GM23338 (cell line): Measurements from ENCODE around the gene RALGPS1. TPM values are rescaled to one million over a fixed set of nuclear protein-coding genes. Genes with fewer than 3 reads are reported as not detected.

Experiments used
- ATAC-seq: fragments of 200-7000 bp; cut with Tn5 transposase; 3 replicates; pipeline ENCODE4 v1.9.1; 2020
- DNase-seq: peaks from one replicate; pipeline ENCODE4 v3.0.0-alpha.2; 2015; ENCODE audit warnings: low spot score
- H2AFZ ChIP-seq: fragments of 200-600 bp; sonication (generic); 2 replicates; pipeline ENCODE4 v1.8.0; 2016; ENCODE audit warnings: antibody characterized with exemption, mild to moderate bottlenecking, moderate library complexity
- H3F3A ChIP-seq: fragments of 200-600 bp; sonication (generic); replicated peaks from 2 replicates; pipeline ENCODE4 v1.8.0; 2017; ENCODE audit warnings: antibody characterized with exemption, mixed run types, low read depth
- H3K27ac ChIP-seq: fragments of 200-600 bp; sonication (generic); 2 replicates; pipeline ENCODE4 v1.6.1; 2016; ENCODE audit warnings: low read depth
- H3K27me3 ChIP-seq: fragments of 200-600 bp; sonication (generic); 2 replicates; pipeline ENCODE4 v1.8.0; 2016; ENCODE audit warnings: mild to moderate bottlenecking, mixed run types, moderate library complexity; ENCODE audit not compliant: insufficient read depth
- H3K36me3 ChIP-seq: fragments of 200-600 bp; sonication (generic); 2 replicates; pipeline ENCODE4 v1.8.0; 2016; ENCODE audit warnings: mild to moderate bottlenecking; ENCODE audit not compliant: insufficient read depth
- H3K4me1 ChIP-seq: fragments of 200-600 bp; sonication (generic); 2 replicates; pipeline ENCODE4 v1.8.0; 2016; ENCODE audit warnings: mild to moderate bottlenecking, moderate library complexity; ENCODE audit not compliant: insufficient read depth
- H3K4me2 ChIP-seq: fragments of 200-600 bp; sonication (generic); 2 replicates; pipeline ENCODE4 v1.7.1; 2017; ENCODE audit warnings: mixed run types
- H3K4me3 ChIP-seq: fragments of 200-600 bp; sonication (generic); 2 replicates; pipeline ENCODE4 v1.6.1; 2016; ENCODE audit warnings: mixed run types
- H3K79me2 ChIP-seq: fragments of 200-600 bp; sonication (generic); replicated peaks from 2 replicates; pipeline ENCODE4 v1.8.0; 2017; ENCODE audit warnings: mild to moderate bottlenecking; ENCODE audit not compliant: insufficient read depth
- H3K9me2 ChIP-seq: fragments of 200-600 bp; sonication (generic); 2 replicates; pipeline ENCODE4 v1.8.0; 2017; ENCODE audit not compliant: insufficient read depth
- H4K20me1 ChIP-seq: fragments of 200-600 bp; sonication (generic); replicated peaks from 2 replicates; pipeline ENCODE4 v1.8.0; 2017; ENCODE audit warnings: mild to moderate bottlenecking; ENCODE audit not compliant: insufficient read depth
- H3K27ac Mint-ChIP-seq: 2 replicates; pipeline ENCODE4 v1.8.0; 2020; ENCODE audit warnings: inconsistent platforms, mild to moderate bottlenecking, moderate library complexity, mixed read lengths
- H3K27me3 Mint-ChIP-seq: 3 replicates; pipeline ENCODE4 v1.8.0; 2022; ENCODE audit warnings: low read depth, mild to moderate bottlenecking, moderate library complexity, mixed read lengths, inconsistent platforms; ENCODE audit not compliant: insufficient read depth, poor library complexity
- H3K36me3 Mint-ChIP-seq: 3 replicates; pipeline ENCODE4 v1.8.0; 2021; ENCODE audit warnings: low read depth, mild to moderate bottlenecking, inconsistent platforms, moderate library complexity, mixed read lengths
- H3K4me1 Mint-ChIP-seq: 3 replicates; pipeline ENCODE4 v1.8.0; 2020; ENCODE audit warnings: mild to moderate bottlenecking, inconsistent platforms, mixed read lengths
- H3K4me3 Mint-ChIP-seq: 3 replicates; pipeline ENCODE4 v1.8.0; 2021; ENCODE audit warnings: moderate library complexity, mild to moderate bottlenecking, inconsistent platforms, mixed read lengths
- H3K9me3 Mint-ChIP-seq: 3 replicates; pipeline ENCODE4 v1.8.0; 2020; ENCODE audit warnings: moderate library complexity, mild to moderate bottlenecking, inconsistent platforms, mixed read lengths
- CREB1 ChIP-seq: fragments of 250-450 bp; sonication (Bioruptor Pico); IDR thresholded peaks from 2 replicates; pipeline ENCODE4 v1.5.0; 2020; ENCODE audit warnings: low read depth, mild to moderate bottlenecking, moderate library complexity
- CTCF ChIP-seq, 2 experiments: fragments of 200-600 bp in 1 of 2; sonication (generic) in 1 of 2; conservative IDR thresholded peaks; 2 replicates each; pipeline versions ENCODE4 v1.5.1 to v1.6.1; 2016 to 2017; ENCODE audit warnings: antibody characterized with exemption in 2 of 2, low read depth in 2 of 2, mild to moderate bottlenecking in 2 of 2, moderate library complexity in 1 of 2
- ETS1 ChIP-seq: IDR thresholded peaks from 2 replicates; pipeline ENCODE4 v1.6.1; 2016; ENCODE audit warnings: antibody characterized with exemption
- EZH2 ChIP-seq: fragments of 200-600 bp; sonication (generic); IDR thresholded peaks from one replicate; pipeline ENCODE4 v1.8.0; 2017; ENCODE audit warnings: antibody characterized with exemption, mild to moderate bottlenecking, low read depth; ENCODE audit not compliant: unreplicated experiment
- EZH2phosphoT487 ChIP-seq: fragments of 200-600 bp; sonication (generic); IDR thresholded peaks from one replicate; pipeline ENCODE4 v1.8.1; 2018; ENCODE audit warnings: antibody characterized with exemption; ENCODE audit not compliant: unreplicated experiment
- JUNB ChIP-seq: IDR thresholded peaks from one replicate; pipeline ENCODE4 v1.6.1; 2016; ENCODE audit warnings: antibody characterized with exemption; ENCODE audit not compliant: unreplicated experiment
- NANOG ChIP-seq: IDR thresholded peaks from 2 replicates; pipeline ENCODE4 v1.6.1; 2016; ENCODE audit warnings: antibody characterized with exemption, borderline replicate concordance
- POLR2AphosphoS5 ChIP-seq: IDR thresholded peaks from 2 replicates; pipeline ENCODE4 v1.6.1; 2016; ENCODE audit warnings: antibody characterized with exemption, low read depth
- REST ChIP-seq: IDR thresholded peaks from one replicate; pipeline ENCODE4 v1.6.1; 2018; ENCODE audit warnings: antibody characterized with exemption; ENCODE audit not compliant: unreplicated experiment
- STAT1 ChIP-seq: IDR thresholded peaks from one replicate; pipeline ENCODE4 v1.6.1; 2016; ENCODE audit warnings: antibody characterized with exemption; ENCODE audit not compliant: unreplicated experiment
- ZNF114 ChIP-seq: fragments of 250-450 bp; sonication (Bioruptor Pico); IDR thresholded peaks from 2 replicates; pipeline ENCODE4 v1.5.0; 2020; ENCODE audit warnings: mild to moderate bottlenecking, moderate library complexity
- ZNF331 ChIP-seq: fragments of 250-450 bp; sonication (Bioruptor Pico); IDR thresholded peaks from 2 replicates; pipeline ENCODE4 v1.5.0; 2020; ENCODE audit warnings: low read depth, mild to moderate bottlenecking, moderate library complexity
- polyA plus RNA-seq: library from polyadenylated mRNA; unstranded; fragments of >200 nt; fragmentation: Nextera tagmentation; extraction: Ambion mirVana; gene quantifications from 2 replicates; pipeline ENCODE4 v1.2.1, GENCODE V29; 2016
- total RNA-seq: library from RNA; depleted of rRNA; stranded (reverse); fragments of >200 nt; shearing (Covaris generic); gene quantifications from 2 replicates; pipeline ENCODE4 v1.2.3, GENCODE V29; 2014
- TF ChIP-seq, protein P1 (sequence below): fragments of 250-450 bp; sonication (Bioruptor Pico); IDR thresholded peaks from 2 replicates; pipeline ENCODE4 v1.5.0; 2020; ENCODE audit warnings: mild to moderate bottlenecking, moderate library complexity

RALGPS1 gene
- total and polyA plus RNA-seq, 2 experiments from 2014 or later: 18.2 to 57.1 TPM

DNA sequence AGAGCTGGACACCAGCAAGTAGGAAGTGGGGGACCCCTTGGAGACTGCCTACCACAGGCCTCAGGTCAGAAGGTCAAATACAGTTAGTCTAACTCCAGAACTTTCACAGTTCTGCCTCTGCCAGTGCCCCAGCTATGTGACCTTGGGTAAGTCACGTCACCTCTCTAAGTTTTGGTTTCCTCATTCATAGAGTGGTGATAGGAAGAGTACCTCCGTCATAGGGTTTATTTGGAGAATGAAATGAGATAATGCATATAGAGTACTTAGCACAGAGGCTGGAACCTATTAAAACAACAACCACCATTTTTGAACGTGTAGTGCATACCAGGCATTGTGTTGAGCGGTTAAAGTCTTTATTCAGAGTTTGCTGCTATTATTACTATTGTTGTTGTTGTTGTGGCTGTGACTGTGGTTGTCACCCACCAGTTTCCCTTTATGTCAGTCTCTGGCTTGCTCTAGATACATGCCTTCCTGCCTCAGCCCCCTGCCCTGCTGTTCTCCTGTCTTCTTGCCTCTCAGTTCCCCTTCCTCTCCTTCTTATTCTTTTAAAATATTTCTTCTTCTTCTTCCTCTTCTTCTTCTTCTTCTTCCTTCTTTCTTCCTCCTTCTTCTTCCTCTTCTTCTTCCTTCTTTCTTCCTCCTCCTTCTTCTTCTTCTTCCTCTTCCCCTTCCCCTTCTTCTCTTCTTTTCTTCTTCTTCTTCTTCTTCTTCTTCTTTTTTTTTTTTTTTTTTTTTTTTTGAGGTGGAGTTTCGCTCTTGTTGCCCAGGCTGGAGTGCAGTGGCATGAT, 67.8 kb downstream of the RALGPS1 start:
- Mint-ChIP-seq H3K27ac (no peak overlapping the region), H3K9me3 (no peaks in the 10 kb centered on the region; the same call in 2 of the 3 replicates), H3K4me1 (0 out of 3 replicates have a peak, but pooled peaks cover 2% of the 10 kb centered on the region), H3K27me3 (no peaks in the 10 kb centered on the region), H3K4me3 (no peak overlapping the region), H3K36me3 (peaks cover 6% of the 10 kb centered on the region; the same call in 2 of the 3 replicates)
- TF ChIP-seq POLR2AphosphoS5: no peak
- no peak for TF ChIP-seq JUNB
- TF ChIP-seq, protein P1, sequence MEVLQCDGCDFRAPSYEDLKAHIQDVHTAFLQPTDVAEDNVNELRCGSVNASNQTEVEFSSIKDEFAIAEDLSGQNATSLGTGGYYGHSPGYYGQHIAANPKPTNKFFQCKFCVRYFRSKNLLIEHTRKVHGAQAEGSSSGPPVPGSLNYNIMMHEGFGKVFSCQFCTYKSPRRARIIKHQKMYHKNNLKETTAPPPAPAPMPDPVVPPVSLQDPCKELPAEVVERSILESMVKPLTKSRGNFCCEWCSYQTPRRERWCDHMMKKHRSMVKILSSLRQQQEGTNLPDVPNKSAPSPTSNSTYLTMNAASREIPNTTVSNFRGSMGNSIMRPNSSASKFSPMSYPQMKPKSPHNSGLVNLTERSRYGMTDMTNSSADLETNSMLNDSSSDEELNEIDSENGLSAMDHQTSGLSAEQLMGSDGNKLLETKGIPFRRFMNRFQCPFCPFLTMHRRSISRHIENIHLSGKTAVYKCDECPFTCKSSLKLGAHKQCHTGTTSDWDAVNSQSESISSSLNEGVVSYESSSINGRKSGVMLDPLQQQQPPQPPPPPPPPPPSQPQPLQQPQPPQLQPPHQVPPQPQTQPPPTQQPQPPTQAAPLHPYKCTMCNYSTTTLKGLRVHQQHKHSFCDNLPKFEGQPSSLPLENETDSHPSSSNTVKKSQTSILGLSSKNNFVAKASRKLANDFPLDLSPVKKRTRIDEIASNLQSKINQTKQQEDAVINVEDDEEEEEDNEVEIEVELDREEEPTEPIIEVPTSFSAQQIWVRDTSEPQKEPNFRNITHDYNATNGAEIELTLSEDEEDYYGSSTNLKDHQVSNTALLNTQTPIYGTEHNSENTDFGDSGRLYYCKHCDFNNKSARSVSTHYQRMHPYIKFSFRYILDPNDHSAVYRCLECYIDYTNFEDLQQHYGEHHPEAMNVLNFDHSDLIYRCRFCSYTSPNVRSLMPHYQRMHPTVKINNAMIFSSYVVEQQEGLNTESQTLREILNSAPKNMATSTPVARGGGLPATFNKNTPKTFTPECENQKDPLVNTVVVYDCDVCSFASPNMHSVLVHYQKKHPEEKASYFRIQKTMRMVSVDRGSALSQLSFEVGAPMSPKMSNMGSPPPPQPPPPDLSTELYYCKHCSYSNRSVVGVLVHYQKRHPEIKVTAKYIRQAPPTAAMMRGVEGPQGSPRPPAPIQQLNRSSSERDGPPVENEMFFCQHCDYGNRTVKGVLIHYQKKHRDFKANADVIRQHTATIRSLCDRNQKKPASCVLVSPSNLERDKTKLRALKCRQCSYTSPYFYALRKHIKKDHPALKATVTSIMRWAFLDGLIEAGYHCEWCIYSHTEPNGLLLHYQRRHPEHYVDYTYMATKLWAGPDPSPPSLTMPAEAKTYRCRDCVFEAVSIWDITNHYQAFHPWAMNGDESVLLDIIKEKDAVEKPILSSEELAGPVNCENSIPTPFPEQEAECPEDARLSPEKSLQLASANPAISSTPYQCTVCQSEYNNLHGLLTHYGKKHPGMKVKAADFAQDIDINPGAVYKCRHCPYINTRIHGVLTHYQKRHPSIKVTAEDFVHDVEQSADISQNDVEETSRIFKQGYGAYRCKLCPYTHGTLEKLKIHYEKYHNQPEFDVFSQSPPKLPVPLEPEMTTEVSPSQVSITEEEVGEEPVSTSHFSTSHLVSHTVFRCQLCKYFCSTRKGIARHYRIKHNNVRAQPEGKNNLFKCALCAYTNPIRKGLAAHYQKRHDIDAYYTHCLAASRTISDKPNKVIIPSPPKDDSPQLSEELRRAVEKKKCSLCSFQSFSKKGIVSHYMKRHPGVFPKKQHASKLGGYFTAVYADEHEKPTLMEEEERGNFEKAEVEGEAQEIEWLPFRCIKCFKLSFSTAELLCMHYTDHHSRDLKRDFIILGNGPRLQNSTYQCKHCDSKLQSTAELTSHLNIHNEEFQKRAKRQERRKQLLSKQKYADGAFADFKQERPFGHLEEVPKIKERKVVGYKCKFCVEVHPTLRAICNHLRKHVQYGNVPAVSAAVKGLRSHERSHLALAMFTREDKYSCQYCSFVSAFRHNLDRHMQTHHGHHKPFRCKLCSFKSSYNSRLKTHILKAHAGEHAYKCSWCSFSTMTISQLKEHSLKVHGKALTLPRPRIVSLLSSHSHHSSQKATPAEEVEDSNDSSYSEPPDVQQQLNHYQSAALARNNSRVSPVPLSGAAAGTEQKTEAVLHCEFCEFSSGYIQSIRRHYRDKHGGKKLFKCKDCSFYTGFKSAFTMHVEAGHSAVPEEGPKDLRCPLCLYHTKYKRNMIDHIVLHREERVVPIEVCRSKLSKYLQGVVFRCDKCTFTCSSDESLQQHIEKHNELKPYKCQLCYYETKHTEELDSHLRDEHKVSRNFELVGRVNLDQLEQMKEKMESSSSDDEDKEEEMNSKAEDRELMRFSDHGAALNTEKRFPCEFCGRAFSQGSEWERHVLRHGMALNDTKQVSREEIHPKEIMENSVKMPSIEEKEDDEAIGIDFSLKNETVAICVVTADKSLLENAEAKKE (CRISPR knock-in tag): no peak
- no peak for TF ChIP-seq STAT1
- TF ChIP-seq ZNF114 (CRISPR knock-in tag): no peak
- TF ChIP-seq ZNF331 (CRISPR knock-in tag): no peak
- no peak for TF ChIP-seq EZH2
- TF ChIP-seq REST: no peak
- TF ChIP-seq CTCF (conservative IDR thresholded peaks at IDR 0.05; ENCODE audit: low read depth in 2 of 2): no peak
- no peak for TF ChIP-seq EZH2phosphoT487
- no peak for TF ChIP-seq NANOG
- TF ChIP-seq CREB1 (CRISPR knock-in tag): no peak
- TF ChIP-seq ETS1: no peak
- Histone ChIP-seq H3K27ac (no peak overlapping the region), H3F3A (no peaks in the 10 kb centered on the region), H3K9me2 (0 out of 2 replicates have a peak, but pooled peaks cover 5% of the 10 kb centered on the region), H3K79me2 (no peaks in the 10 kb centered on the region), H3K36me3 (no peaks in the 10 kb centered on the region), H3K4me2 (no peak overlapping the region), H2AFZ (no peak overlapping the region), H3K4me1 (no peaks in the 10 kb centered on the region), H3K4me3 (no peak overlapping the region), H3K27me3 (no peaks in the 10 kb centered on the region), H4K20me1 (no peaks in the 10 kb centered on the region; the same call in 1 of the 2 replicates)
- no peak for DNase-seq
- no peak for ATAC-seq
